ENCODE measurements around the gene TEX14. TPM values are rescaled to one million over a fixed set of nuclear protein-coding genes. Genes with fewer than 3 reads are reported as not detected.

Gene TEX14
- total and polyA plus RNA-seq, 7 donors: 0.09 to 0.36 (median 0.28) TPM; not detected in 2

DNA sequence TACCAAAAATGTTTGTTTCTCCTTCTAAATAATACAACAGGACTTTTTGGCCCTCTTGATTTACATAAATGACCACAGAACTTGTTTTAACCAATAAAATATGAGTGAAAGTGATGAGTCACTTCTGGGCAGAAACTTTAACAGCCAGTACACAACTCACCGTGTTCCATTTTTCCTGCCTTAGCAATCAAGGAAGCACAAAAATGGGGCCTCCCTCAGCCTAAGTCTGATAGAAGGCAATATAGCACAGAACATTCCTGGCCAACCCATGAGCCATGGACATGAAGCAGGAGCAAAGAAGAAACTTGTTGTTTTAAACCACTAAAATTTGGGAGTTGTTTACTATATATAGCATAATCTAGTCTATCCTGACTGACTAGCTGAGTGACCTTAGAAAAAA lies 116.3 kb downstream of the TEX14 start:
- no peak overlapping the region for H3K27ac ChIP-seq
- no peaks in the 10 kb centered on the region for H3K27me3 ChIP-seq
- no peak overlapping the region for H3K4me3 ChIP-seq
- H3K4me1 ChIP-seq: no peaks in the 10 kb centered on the region
- DNase-seq: no peak
- H3K36me3 ChIP-seq: no peaks in the 10 kb centered on the region
- no peaks in the 10 kb centered on the region for H3K9me3 ChIP-seq
- WGBS, 2 donors: 6 to 10% methylated on average over 1 of the region's 1 CpG
- intact Hi-C loops (cut with DNase I): no loop called here
- TF ChIP-seq POLR2A (IDR thresholded peaks at IDR 0.05): no peak
- TF ChIP-seq, protein P1, sequence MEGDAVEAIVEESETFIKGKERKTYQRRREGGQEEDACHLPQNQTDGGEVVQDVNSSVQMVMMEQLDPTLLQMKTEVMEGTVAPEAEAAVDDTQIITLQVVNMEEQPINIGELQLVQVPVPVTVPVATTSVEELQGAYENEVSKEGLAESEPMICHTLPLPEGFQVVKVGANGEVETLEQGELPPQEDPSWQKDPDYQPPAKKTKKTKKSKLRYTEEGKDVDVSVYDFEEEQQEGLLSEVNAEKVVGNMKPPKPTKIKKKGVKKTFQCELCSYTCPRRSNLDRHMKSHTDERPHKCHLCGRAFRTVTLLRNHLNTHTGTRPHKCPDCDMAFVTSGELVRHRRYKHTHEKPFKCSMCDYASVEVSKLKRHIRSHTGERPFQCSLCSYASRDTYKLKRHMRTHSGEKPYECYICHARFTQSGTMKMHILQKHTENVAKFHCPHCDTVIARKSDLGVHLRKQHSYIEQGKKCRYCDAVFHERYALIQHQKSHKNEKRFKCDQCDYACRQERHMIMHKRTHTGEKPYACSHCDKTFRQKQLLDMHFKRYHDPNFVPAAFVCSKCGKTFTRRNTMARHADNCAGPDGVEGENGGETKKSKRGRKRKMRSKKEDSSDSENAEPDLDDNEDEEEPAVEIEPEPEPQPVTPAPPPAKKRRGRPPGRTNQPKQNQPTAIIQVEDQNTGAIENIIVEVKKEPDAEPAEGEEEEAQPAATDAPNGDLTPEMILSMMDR (IDR thresholded peaks at IDR 0.05): no peak
- no peak for TF ChIP-seq EP300 (IDR thresholded peaks at IDR 0.05)
- no peak for TF ChIP-seq POLR2AphosphoS5 (IDR thresholded peaks at IDR 0.05)

DNA sequence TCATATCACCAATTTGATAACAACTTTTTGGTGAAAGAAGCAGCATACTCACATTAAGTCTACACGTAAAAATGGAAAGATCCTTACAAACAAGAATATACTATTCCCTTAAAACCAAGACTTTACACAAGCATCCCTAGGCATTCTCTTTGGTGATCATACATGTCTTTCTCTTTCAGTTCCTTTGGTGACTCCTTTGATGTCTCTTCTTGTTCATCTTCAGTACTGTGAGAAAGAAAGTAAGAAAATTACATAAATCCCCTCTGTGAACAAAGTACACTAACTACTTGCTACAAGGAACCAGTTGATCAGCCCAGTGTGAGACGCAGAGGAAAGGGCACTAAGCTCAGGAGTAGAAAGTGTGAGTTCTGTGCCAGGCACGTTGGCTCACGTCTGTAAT lies 117.8 kb downstream of the TEX14 start:
- no peaks in the 10 kb centered on the region for H3K4me1 ChIP-seq
- 87 to 94% methylated on average over 4 of the region's 4 CpGs for WGBS, 2 donors
- TF ChIP-seq POLR2A (IDR thresholded peaks at IDR 0.05) (no peak), POLR2AphosphoS5 (IDR thresholded peaks at IDR 0.05) (no peak), EP300 (IDR thresholded peaks at IDR 0.05) (no peak)
- TF ChIP-seq, protein P1 (IDR thresholded peaks at IDR 0.05): no peak
- H3K27me3 ChIP-seq: no peaks in the 10 kb centered on the region
- DNase-seq: no peak
- no peak overlapping the region for H3K27ac ChIP-seq
- H3K9me3 ChIP-seq: no peaks in the 10 kb centered on the region
- intact Hi-C loops (cut with DNase I): no loop called here
- no peak overlapping the region for H3K4me3 ChIP-seq
- no peaks in the 10 kb centered on the region for H3K36me3 ChIP-seq

DNA sequence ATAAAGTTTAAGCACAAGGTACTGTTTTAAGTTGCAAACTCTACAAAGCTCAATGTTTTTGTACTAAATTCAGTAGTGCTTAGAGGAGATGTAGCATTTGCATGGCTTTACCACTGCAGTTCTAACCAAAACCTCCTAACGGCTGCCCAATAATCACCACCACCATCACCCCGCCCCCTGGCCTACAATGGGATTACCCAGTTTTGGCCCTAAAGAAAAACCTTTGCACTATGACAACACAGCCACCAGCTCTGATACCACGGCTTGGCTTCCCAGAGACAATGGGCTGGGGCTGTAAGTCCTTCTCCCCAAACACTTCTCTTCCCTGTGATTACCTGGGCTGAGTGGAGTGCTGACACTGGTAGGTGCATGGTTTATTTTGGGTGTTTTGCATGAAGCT lies 119.0 kb downstream of the TEX14 start:
- Histone ChIP-seq H3K9me3 (no peaks in the 10 kb centered on the region), H3K27ac (no peak overlapping the region), H3K36me3 (no peaks in the 10 kb centered on the region), H3K4me3 (no peak overlapping the region), H3K27me3 (no peaks in the 10 kb centered on the region), H3K4me1 (no peaks in the 10 kb centered on the region)
- TF ChIP-seq POLR2A (IDR thresholded peaks at IDR 0.05) (no peak), EP300 (IDR thresholded peaks at IDR 0.05) (no peak), POLR2AphosphoS5 (IDR thresholded peaks at IDR 0.05) (no peak)
- TF ChIP-seq, protein P1 (IDR thresholded peaks at IDR 0.05): no peak
- DNase-seq: no peak
- intact Hi-C loops (cut with DNase I): no loop called here
- 78 to 89% methylated on average over 3 of the region's 3 CpGs for WGBS, 2 donors

DNA sequence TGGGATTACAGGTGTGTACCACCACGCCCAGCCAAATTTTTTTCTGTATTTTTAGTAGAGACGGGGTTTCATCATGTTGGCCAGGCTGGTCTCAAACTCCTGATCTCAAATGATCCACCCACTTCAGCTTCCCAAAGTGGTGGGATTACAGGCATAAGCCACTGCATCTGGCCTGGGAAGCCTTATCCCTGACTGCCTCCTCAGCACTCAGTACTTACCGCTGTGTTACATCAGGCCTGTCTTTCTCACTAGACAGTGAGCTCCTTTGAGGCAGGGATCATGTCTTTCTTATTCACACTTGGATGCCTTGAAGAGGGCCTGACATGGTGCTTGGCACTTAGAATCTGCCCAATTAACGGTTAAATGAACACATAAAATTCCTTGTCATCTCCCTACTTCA lies 121.1 kb downstream of the TEX14 start:
- intact Hi-C loops (cut with DNase I): no loop called here
- no peak for DNase-seq

More for the DNA sequence above, 121.1 kb downstream of the TEX14 start:
- Histone ChIP-seq H3K36me3 (no peaks in the 10 kb centered on the region), H3K4me3 (no peak overlapping the region), H3K27me3 (no peaks in the 10 kb centered on the region), H3K9me3 (no peaks in the 10 kb centered on the region), H3K27ac (no peak overlapping the region), H3K4me1 (no peaks in the 10 kb centered on the region)
- TF ChIP-seq POLR2AphosphoS5 (IDR thresholded peaks at IDR 0.05): no peak
- no peak for TF ChIP-seq EP300 (IDR thresholded peaks at IDR 0.05)
- no peak for TF ChIP-seq POLR2A (IDR thresholded peaks at IDR 0.05)
- TF ChIP-seq, protein P1 (IDR thresholded peaks at IDR 0.05): no peak
- 94 to 97% methylated on average over 4 of the region's 4 CpGs for WGBS, 2 donors
